NCI-H2107 treated with DMSO at 0.1 percent for 48 hours (cell line): ENCODE measurements around the gene KIFAP3.
"Not testable (repeated sequence)": the region's sequence is repeated elsewhere in the genome, so short reads cannot be mapped to it uniquely, and the experiment has no call there.

Experiments
- DNase-seq: peaks from one replicate; lab custom pipeline; 2025; ENCODE audit not compliant: unreplicated experiment; lab: John Stamatoyannopoulos, UW

Gene KIFAP3

GRCh38 chr1:170074250-170075157 is at the start of gene KIFAP3:
Gene KIFAP3, minus strand, starts transcription at chr1:170074695. Its CDS starts 228 bp downstream, at chr1:170074467.
- DNase-seq, result peak; percentile 98

DNA sequence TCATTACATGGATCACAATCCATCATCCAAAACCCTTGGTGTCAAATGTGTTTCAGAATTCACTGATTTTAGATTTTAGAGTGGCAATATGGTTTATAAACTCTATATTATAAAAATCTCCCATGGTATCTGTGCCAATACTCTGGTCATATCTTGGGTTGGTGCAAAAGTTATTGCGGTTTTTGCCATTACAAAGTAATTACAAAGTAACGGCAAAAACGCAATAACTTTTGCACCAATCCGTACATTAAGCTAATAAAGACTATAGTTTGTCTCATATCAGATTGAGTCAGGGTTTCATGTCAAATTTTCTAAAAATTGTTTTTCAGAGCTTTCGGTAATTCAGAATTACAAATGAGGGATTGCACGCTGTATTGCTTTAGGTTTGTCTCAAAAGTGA is 47.9 kb upstream of the KIFAP3 start:
- no peak for DNase-seq

- DNase-seq, result no peak
These were observed 40.4 kb upstream of the KIFAP3 start for GRCh38 chr1:170114906-170115305.

- not testable (repeated sequence) for DNase-seq
These were observed 38.6 kb upstream of the KIFAP3 start for GRCh38 chr1:170113140-170113539.

- no peak for DNase-seq
These were observed 23.0 kb upstream of the KIFAP3 start for GRCh38 chr1:170097449-170097948.

DNA sequence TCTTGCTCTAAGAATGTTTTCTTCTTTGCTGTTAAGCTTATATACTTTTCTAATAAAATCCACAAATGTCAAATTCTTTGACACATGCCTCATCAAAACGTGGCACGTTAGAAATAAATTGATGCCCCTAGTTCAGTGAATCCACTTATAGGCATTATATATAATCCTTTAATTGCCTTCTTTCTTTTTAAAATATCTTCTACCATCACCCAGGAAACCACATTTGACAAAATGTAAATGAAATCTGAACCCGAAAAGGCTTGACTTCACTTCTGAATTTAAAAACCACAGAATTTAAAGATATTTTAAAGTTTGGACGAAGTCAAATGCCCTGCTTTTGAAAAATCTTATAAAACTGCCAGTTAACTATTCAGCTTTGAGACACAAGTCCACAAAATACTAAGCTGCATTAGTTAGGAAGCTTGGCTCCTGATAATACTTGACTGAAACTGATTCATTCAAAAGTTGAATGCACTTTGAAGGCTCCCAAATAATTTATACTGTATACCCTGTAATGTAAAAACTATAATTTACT is 22.4 kb upstream of the KIFAP3 start:
- no peak for DNase-seq

- no peak for DNase-seq
These were observed 21.7 kb upstream of the KIFAP3 start for GRCh38 chr1:170095976-170096748.

GRCh38 chr1:170094697-170095616 is 20.5 kb upstream of the KIFAP3 start:
- DNase-seq, result not testable (repeated sequence)

- DNase-seq, result no peak
These were observed 12.0 kb upstream of the KIFAP3 start for GRCh38 chr1:170086399-170087032.

GRCh38 chr1:170085091-170085490 is 10.6 kb upstream of the KIFAP3 start:
- DNase-seq, result no peak

GRCh38 chr1:170078610-170079189 is 4.2 kb upstream of the KIFAP3 start:
- DNase-seq, result no peak

DNA sequence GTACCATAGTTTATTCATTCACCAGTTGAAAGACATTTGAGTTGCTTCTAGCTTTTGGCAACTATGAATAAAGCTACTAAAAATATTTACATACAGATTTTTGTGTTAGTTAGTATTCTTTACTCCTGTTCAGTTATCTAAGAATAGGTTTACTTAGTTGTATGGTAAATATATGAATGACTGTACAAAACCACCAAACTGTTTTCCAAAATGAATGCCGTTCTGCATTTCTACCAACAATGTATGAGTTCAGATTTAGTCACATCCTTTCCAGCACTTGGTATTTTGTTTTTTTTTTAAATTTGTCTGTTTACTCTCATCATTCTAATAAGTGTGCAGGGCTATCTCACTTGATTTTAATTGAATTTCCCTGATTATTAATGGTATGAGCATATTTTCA is 3.4 kb upstream of the KIFAP3 start:
- DNase-seq, result no peak

DNA sequence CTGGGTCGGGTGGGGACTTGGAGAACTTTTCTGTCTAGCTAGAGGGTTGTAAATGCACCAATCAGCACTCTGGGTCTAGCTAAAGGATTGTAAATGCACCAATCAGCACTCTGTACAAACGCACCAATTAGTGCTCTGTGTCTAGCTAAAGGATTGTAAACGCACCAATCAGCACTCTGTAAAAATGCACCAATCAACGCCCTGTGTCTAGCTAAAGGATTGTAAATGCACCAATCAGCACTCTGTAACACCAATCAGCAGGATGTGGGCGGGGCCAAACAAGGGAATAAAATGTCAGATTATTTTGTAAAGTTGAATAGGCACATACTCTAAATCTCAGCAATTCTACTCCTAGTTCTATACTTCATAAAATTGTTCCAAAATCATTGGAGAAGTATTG is 2.5 kb upstream of the KIFAP3 start:
- not testable (repeated sequence) for DNase-seq

DNA sequence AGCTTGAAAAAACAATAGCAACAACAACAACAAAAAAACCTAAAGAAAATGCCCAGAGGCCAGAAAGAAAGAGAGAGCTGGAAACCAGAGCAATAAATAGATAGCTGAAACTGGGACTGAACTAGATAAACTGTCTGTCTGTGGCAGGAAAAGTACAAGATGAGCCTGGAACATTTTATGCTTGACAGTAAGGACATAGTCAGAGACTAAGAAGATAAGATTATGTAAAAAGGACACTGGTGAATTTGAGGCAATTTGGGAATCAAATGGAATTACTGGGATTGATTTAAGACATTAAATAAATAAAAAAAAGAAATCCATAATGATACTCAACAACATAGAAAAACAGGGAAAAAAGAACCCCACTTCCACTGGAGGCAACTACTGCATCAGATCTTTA is 1.7 kb upstream of the KIFAP3 start:
- no peak for DNase-seq

- DNase-seq, result peak; percentile 70
These were observed 691 bp upstream of the KIFAP3 start for GRCh38 chr1:170075186-170075585.

GRCh38 chr1:170073893-170074249 is 624 bp downstream of the KIFAP3 start:
- DNase-seq, result peak; percentile 61

- no peak for DNase-seq
These were observed 3.1 kb downstream of the KIFAP3 start for GRCh38 chr1:170071378-170071777.

- no peak for DNase-seq
These were observed 5.6 kb downstream of the KIFAP3 start for GRCh38 chr1:170068923-170069322.

DNA sequence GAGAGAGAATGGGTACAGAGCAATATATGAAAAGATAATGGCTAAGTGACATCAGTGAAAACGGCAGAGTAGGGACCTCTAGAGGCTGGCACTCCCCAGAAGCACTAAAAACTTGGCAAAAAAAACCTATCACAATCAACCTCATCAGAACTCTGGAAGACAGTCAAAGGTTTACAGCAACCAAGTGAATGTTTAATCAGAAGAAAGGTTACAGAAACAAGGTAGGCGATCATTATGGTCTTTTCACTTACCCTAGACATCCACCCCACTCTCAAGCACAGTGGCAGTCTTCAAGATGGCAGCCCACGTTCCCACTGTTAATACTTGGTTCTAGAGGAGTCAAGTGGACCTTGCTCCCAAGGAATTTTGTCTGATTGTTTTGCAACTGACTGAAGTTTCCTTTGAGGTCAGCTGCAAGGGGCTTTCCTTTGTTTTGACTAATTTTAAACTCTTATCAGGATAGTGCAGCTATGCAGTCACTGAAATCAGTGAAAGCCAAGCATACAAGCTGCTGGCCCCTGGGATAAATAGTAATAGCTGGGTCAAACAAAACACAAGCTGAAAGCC is 7.2 kb downstream of the KIFAP3 start:
- DNase-seq, result no peak
